GM23338 (cell line): ENCODE data around the gene ADAM20. TPM values are rescaled to one million over a fixed set of nuclear protein-coding genes. Genes with fewer than 3 reads are reported as not detected.

Source experiments
- ATAC-seq: fragments of 200-7000 bp; cut with Tn5 transposase; 3 replicates; pipeline ENCODE4 v1.9.1; 2020
- DNase-seq: peaks from one replicate; pipeline ENCODE4 v3.0.0-alpha.2; 2015; ENCODE audit warnings: low spot score
- H2AFZ ChIP-seq: fragments of 200-600 bp; sonication (generic); 2 replicates; pipeline ENCODE4 v1.8.0; 2016; ENCODE audit warnings: antibody characterized with exemption, mild to moderate bottlenecking, moderate library complexity
- H3F3A ChIP-seq: fragments of 200-600 bp; sonication (generic); replicated peaks from 2 replicates; pipeline ENCODE4 v1.8.0; 2017; ENCODE audit warnings: antibody characterized with exemption, mixed run types, low read depth
- H3K27ac ChIP-seq: fragments of 200-600 bp; sonication (generic); 2 replicates; pipeline ENCODE4 v1.6.1; 2016; ENCODE audit warnings: low read depth
- H3K27me3 ChIP-seq: fragments of 200-600 bp; sonication (generic); 2 replicates; pipeline ENCODE4 v1.8.0; 2016; ENCODE audit warnings: mild to moderate bottlenecking, mixed run types, moderate library complexity; ENCODE audit not compliant: insufficient read depth
- H3K36me3 ChIP-seq: fragments of 200-600 bp; sonication (generic); 2 replicates; pipeline ENCODE4 v1.8.0; 2016; ENCODE audit warnings: mild to moderate bottlenecking; ENCODE audit not compliant: insufficient read depth
- H3K4me1 ChIP-seq: fragments of 200-600 bp; sonication (generic); 2 replicates; pipeline ENCODE4 v1.8.0; 2016; ENCODE audit warnings: mild to moderate bottlenecking, moderate library complexity; ENCODE audit not compliant: insufficient read depth
- H3K4me2 ChIP-seq: fragments of 200-600 bp; sonication (generic); 2 replicates; pipeline ENCODE4 v1.7.1; 2017; ENCODE audit warnings: mixed run types
- H3K4me3 ChIP-seq: fragments of 200-600 bp; sonication (generic); 2 replicates; pipeline ENCODE4 v1.6.1; 2016; ENCODE audit warnings: mixed run types
- H3K79me2 ChIP-seq: fragments of 200-600 bp; sonication (generic); replicated peaks from 2 replicates; pipeline ENCODE4 v1.8.0; 2017; ENCODE audit warnings: mild to moderate bottlenecking; ENCODE audit not compliant: insufficient read depth
- H3K9me2 ChIP-seq: fragments of 200-600 bp; sonication (generic); 2 replicates; pipeline ENCODE4 v1.8.0; 2017; ENCODE audit not compliant: insufficient read depth
- H4K20me1 ChIP-seq: fragments of 200-600 bp; sonication (generic); replicated peaks from 2 replicates; pipeline ENCODE4 v1.8.0; 2017; ENCODE audit warnings: mild to moderate bottlenecking; ENCODE audit not compliant: insufficient read depth
- H3K27ac Mint-ChIP-seq: 2 replicates; pipeline ENCODE4 v1.8.0; 2020; ENCODE audit warnings: inconsistent platforms, mild to moderate bottlenecking, moderate library complexity, mixed read lengths
- H3K27me3 Mint-ChIP-seq: 3 replicates; pipeline ENCODE4 v1.8.0; 2022; ENCODE audit warnings: low read depth, mild to moderate bottlenecking, moderate library complexity, mixed read lengths, inconsistent platforms; ENCODE audit not compliant: insufficient read depth, poor library complexity
- H3K36me3 Mint-ChIP-seq: 3 replicates; pipeline ENCODE4 v1.8.0; 2021; ENCODE audit warnings: low read depth, mild to moderate bottlenecking, inconsistent platforms, moderate library complexity, mixed read lengths
- H3K4me1 Mint-ChIP-seq: 3 replicates; pipeline ENCODE4 v1.8.0; 2020; ENCODE audit warnings: mild to moderate bottlenecking, inconsistent platforms, mixed read lengths
- H3K4me3 Mint-ChIP-seq: 3 replicates; pipeline ENCODE4 v1.8.0; 2021; ENCODE audit warnings: moderate library complexity, mild to moderate bottlenecking, inconsistent platforms, mixed read lengths
- H3K9me3 Mint-ChIP-seq: 3 replicates; pipeline ENCODE4 v1.8.0; 2020; ENCODE audit warnings: moderate library complexity, mild to moderate bottlenecking, inconsistent platforms, mixed read lengths
- CREB1 ChIP-seq: fragments of 250-450 bp; sonication (Bioruptor Pico); IDR thresholded peaks from 2 replicates; pipeline ENCODE4 v1.5.0; 2020; ENCODE audit warnings: low read depth, mild to moderate bottlenecking, moderate library complexity
- ETS1 ChIP-seq: IDR thresholded peaks from 2 replicates; pipeline ENCODE4 v1.6.1; 2016; ENCODE audit warnings: antibody characterized with exemption
- EZH2 ChIP-seq: fragments of 200-600 bp; sonication (generic); IDR thresholded peaks from one replicate; pipeline ENCODE4 v1.8.0; 2017; ENCODE audit warnings: antibody characterized with exemption, mild to moderate bottlenecking, low read depth; ENCODE audit not compliant: unreplicated experiment
- REST ChIP-seq: IDR thresholded peaks from one replicate; pipeline ENCODE4 v1.6.1; 2018; ENCODE audit warnings: antibody characterized with exemption; ENCODE audit not compliant: unreplicated experiment
- ZNF462 ChIP-seq: fragments of 250-450 bp; sonication (Bioruptor Pico); IDR thresholded peaks from 2 replicates; pipeline ENCODE4 v1.5.0; 2020; ENCODE audit warnings: mild to moderate bottlenecking, moderate library complexity
- polyA plus RNA-seq: library from polyadenylated mRNA; unstranded; fragments of >200 nt; fragmentation: Nextera tagmentation; extraction: Ambion mirVana; gene quantifications from 2 replicates; pipeline ENCODE4 v1.2.1, GENCODE V29; 2016
- total RNA-seq: library from RNA; depleted of rRNA; stranded (reverse); fragments of >200 nt; shearing (Covaris generic); gene quantifications from 2 replicates; pipeline ENCODE4 v1.2.3, GENCODE V29; 2014

ADAM20 gene
- total and polyA plus RNA-seq, 2 experiments from 2014 or later, result 0.06 to 2.1 TPM

GRCh38 chr14:70515811-70516210 lies 19.0 kb downstream of the ADAM20 start:
- no peaks in the 10 kb centered on the region for H3F3A ChIP-seq
- DNase-seq (no peak), ATAC-seq (peak; percentile 30; the same call in 2 of the 3 replicates)
- no peak overlapping the region for H3K27ac ChIP-seq
- no peak for TF ChIP-seq EZH2
- no peak for TF ChIP-seq ETS1
- no peak for TF ChIP-seq ZNF462 (CRISPR knock-in tag)
- TF ChIP-seq CREB1, result no peak
- no peak for TF ChIP-seq REST
- peaks cover 12% of the 10 kb centered on the region for H3K36me3 Mint-ChIP-seq
- peaks cover 16% of the 10 kb centered on the region for H3K9me3 Mint-ChIP-seq
- H3K27me3 Mint-ChIP-seq, result no peaks in the 10 kb centered on the region
- no peak overlapping the region for H3K4me2 ChIP-seq
- peaks cover 3% of the 10 kb centered on the region; the same call in 1 of the 2 replicates for H3K36me3 ChIP-seq
- 0 out of 2 replicates have a peak, but pooled peaks cover 3% of the 10 kb centered on the region for H3K4me1 ChIP-seq
- H3K4me3 Mint-ChIP-seq, result no peak overlapping the region
- H3K79me2 ChIP-seq, result no peaks in the 10 kb centered on the region
- no peaks in the 10 kb centered on the region for H3K4me1 Mint-ChIP-seq
- no peak overlapping the region for H3K27ac Mint-ChIP-seq
- no peak overlapping the region for H3K4me3 ChIP-seq
- H2AFZ ChIP-seq, result no peak overlapping the region
- H4K20me1 ChIP-seq, result no peaks in the 10 kb centered on the region
- no peaks in the 10 kb centered on the region; the same call in 1 of the 2 replicates for H3K9me2 ChIP-seq
- H3K27me3 ChIP-seq, result no peaks in the 10 kb centered on the region
